HG02798 (cell line): ENCODE measurements around the gene HMGXB3.
"Not testable (repeated sequence)": the region's sequence is repeated elsewhere in the genome, so short reads cannot be mapped to it uniquely, and the experiment has no call there.

Source experiments
- ATAC-seq: cut with Tn5 transposase; IDR thresholded peaks from one replicate; pipeline ENCODE4 v1.9.1; 2021; ENCODE audit warnings: mild to moderate bottlenecking; ENCODE audit not compliant: unreplicated experiment, poor library complexity

HMGXB3 gene

GRCh38 chr5:150079909-150080461 is 79.4 kb downstream of the HMGXB3 start:
- ATAC-seq: no peak

GRCh38 chr5:150080696-150081435 is 80.3 kb downstream of the HMGXB3 start:
- ATAC-seq: no peak

DNA sequence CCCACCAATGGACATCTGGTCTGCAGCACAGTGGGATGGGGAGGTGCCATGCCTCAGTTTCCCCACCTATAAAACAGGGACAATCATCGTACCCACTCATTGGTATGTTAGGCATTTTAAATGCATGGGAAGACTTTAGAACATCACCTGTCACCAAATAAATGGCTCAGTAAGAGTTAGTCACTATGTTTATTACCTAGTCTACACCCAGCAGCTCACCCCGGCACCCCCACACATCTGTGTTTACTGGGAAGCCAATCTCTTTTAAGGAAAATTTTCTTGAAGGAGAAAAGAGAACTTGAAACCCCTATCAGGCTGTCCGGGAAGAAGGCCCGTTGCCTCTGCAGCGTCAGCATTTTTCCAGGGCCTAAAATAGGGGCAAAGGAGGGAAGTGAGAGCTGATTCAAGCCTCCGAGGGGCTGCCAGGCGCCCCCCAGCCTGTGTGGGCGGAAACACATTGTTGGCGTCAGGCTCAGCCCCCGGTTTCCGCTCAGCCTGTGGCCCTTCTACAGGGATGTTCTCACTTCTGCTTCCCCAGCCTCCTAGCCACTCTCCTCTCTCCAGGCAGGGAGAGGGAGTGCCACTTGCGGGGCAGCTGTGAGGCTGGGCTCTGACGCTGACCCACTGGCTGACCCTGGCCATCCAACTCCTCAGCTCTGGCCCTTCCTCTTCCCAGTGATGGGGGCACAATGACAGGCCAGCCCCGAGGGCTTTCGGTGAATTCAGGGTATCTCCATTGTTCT is 81.2 kb downstream of the HMGXB3 start:
- ATAC-seq: peak; percentile 73

- no peak for ATAC-seq
Observed at GRCh38 chr5:150082374-150082773, 81.8 kb downstream of the HMGXB3 start.

DNA sequence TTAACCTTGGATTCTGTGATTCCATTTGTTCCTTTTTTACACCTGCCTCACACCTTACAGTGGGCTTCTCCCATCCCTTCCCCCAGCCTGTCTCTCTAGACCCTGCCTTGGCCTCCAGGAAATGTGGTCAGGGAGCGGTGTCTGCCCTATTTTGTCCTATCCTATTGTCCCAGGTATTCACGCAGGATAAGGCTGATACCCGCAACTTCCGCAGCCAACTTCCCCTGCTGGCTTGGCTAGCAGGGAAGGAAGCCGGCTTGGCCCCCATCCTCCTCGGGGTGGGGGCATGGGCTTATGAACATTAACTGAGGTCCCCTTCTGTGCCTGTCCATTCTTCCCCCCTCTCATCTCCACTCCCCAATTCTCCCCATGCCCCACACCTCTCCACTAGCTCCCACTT is 82.3 kb downstream of the HMGXB3 start:
- no peak for ATAC-seq

DNA sequence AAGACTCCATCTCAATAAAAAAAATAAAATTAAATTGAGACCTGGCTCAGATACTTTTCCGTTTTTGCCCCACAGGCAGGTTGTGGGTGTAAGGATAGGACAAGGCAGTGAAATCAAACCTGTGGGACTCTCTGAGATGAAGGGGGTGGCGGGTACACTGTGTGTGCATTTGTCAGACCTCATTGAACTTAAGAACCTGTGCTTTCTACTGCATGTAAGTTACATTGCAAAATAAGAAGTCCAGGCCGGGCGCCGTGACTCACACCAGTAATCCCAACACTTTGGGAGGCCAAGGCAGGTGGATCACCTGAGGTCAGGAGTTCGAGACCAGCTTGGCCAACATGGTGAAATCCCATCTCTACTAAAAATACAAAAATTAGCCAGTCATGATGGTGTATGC is 84.2 kb downstream of the HMGXB3 start:
- not testable (repeated sequence) for ATAC-seq

- no peak for ATAC-seq
Observed at GRCh38 chr5:150085191-150085912, 84.8 kb downstream of the HMGXB3 start.

- no peak for ATAC-seq
Observed at GRCh38 chr5:150085950-150086715, 85.6 kb downstream of the HMGXB3 start, which contains the start of gene CSF1R. Gene CSF1R (minus strand): TSS chr5:150086554. CDS start chr5:150086427, 127 bp downstream.

DNA sequence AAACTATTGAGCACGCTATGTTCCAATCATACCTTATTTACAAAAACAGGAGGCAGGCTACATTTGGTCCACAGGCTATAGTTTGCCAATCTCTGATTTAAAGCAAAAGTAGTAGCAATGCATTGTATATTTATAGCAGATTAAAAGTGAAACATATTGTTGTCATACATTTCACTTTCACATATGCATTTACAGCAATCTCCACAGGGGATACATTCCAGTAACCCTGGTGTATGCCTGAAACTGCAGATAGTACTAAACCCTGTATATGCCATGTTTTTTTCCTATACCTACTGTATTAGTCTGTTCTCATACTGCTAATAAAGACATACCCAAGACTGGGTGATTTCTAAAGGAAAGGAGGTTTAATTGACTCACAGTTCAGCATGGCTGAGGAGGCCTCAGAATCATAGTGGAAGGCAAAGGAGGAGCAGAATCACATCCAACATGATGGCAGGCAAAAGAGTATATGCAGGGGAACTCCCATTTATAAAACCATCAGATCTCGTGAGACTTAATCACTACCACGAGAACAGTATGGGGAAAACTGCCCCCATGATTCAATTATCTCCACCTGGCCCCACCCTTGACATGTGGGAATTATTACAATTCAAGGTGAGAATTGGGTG is 91.7 kb downstream of the HMGXB3 start:
- ATAC-seq: no peak

DNA sequence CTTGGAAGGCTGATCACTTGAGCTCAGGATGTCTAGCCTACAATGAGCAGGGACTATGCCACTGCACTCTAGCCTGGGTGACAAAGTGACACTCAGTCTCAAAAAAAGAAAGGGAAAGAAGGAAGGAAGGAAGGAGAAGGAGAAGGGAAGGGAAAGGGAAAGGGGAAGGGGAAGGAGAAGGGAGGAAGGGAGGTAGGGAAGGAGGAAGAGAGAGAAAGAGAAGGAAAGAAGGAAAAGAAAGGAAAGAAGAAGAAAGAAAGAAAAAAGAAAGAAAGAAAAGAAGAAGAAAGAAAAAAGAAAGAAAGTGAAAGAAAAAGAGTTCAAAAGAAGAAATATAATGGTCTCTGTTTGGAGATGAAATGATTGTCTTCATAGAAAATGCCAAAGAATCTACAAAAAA is 96.6 kb downstream of the HMGXB3 start:
- ATAC-seq: no peak

DNA sequence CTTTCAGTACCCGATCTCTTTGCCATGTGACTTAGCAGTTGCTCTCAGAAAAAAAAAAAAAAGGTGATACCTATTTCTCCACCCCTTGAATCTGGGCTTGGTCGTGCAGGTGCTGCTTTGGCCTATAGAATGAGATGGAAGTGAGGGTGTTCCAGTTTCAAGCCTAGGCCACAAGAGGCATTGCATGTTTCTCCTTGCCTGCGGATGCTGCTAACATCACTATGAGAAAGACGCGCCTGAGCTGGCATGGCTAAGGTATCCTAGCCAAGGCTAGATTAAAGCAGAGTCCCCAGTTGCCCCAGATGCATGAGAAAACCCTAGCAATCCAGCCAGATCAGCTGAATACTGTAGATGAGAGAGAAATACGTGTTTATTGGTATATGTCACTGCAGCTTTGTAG is 100.5 kb downstream of the HMGXB3 start:
- ATAC-seq: no peak
